Muscle of leg (tissue), 11 donors: ENCODE measurements around the gene SUN1. TPM values are rescaled to one million over a fixed set of nuclear protein-coding genes. Genes with fewer than 3 reads are reported as not detected.

Experiments
- DNase-seq: peaks from one replicate; pipeline ENCODE4 v3.0.0; 2013
- H3K27ac ChIP-seq: one replicate; pipeline ENCODE4 v1.5.1; 2013; ENCODE audit warnings: mild to moderate bottlenecking, low read length, control low read depth
- H3K27me3 ChIP-seq: one replicate; pipeline ENCODE4 v1.6.1; 2013; ENCODE audit warnings: low read length; ENCODE audit not compliant: control insufficient read depth, insufficient read depth
- H3K36me3 ChIP-seq: one replicate; pipeline ENCODE4 v1.6.1; 2013; ENCODE audit warnings: low read length; ENCODE audit not compliant: control insufficient read depth, insufficient read depth
- H3K4me1 ChIP-seq: one replicate; pipeline ENCODE4 v1.6.1; 2013; ENCODE audit warnings: low read length; ENCODE audit not compliant: control insufficient read depth, insufficient read depth
- H3K4me3 ChIP-seq: one replicate; pipeline ENCODE4 v1.5.1; 2013; ENCODE audit warnings: low read length, control low read depth
- H3K9me3 ChIP-seq: replicated peaks from 2 replicates; pipeline ENCODE4 v1.6.1; 2013; ENCODE audit warnings: low read depth, low read length; ENCODE audit not compliant: control insufficient read depth
- WGBS: methylation state at CpG from one replicate; pipeline ENCODE4 v1.1.5; 2013; ENCODE audit warnings: missing lambda C conversion rate; ENCODE audit not compliant: insufficient coverage; 5-methylcytosine and 5-hydroxymethylcytosine counted together
- polyA plus RNA-seq, 8 donors: library from polyadenylated mRNA; unstranded; fragments of 120-200 nt; gene quantifications; one replicate each; pipeline versions ENCODE4 v1.2.1 to v1.2.3, GENCODE V29; 2013; ENCODE audit warnings: inconsistent platforms in 1 of 8, low replicate concordance in 1 of 8; ENCODE audit not compliant: insufficient read length in 8 of 8, insufficient read depth in 1 of 8
- total RNA-seq: library from RNA; stranded (reverse); fragments of 120-200 nt; gene quantifications from one replicate; pipeline ENCODE4 v1.2.4, GENCODE V29; 2013

The SUN1 gene
- total and polyA plus RNA-seq, 9 donors: 150 to 238 (median 164) TPM

DNA sequence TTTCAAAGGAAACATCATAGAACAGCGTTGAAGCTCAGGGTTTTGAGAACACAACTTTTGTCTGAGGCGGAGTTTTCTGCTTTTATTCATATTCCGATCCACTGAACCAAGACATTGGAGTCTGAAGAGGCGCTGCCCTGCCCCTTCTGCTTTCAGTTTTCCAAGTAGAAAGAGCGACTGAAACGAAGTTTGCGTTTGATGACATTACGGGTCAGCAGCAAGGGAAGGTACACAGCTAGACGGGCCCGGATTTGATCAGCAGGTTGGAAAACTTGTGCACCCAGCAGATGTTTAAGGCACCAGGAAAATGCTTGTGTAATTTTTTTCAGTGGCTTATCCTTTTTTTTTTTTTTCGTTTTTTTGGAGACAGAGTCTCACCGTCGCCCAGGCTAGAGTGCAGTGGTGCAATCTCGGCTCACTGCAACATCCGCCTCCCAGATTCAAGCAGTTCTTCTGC is 720 bp downstream of the SUN1 start:
- H3K4me1 ChIP-seq: peaks cover 69% of the 10 kb centered on the region
- H3K27ac ChIP-seq: peak overlapping the region; percentile 81
- WGBS: 85% methylated on average over 12 of the region's 15 CpGs
- no peaks in the 10 kb centered on the region for H3K27me3 ChIP-seq
- no peaks in the 10 kb centered on the region for H3K9me3 ChIP-seq
- no peak for DNase-seq
- no peak overlapping the region for H3K4me3 ChIP-seq
- H3K36me3 ChIP-seq: peaks cover 53% of the 10 kb centered on the region

DNA sequence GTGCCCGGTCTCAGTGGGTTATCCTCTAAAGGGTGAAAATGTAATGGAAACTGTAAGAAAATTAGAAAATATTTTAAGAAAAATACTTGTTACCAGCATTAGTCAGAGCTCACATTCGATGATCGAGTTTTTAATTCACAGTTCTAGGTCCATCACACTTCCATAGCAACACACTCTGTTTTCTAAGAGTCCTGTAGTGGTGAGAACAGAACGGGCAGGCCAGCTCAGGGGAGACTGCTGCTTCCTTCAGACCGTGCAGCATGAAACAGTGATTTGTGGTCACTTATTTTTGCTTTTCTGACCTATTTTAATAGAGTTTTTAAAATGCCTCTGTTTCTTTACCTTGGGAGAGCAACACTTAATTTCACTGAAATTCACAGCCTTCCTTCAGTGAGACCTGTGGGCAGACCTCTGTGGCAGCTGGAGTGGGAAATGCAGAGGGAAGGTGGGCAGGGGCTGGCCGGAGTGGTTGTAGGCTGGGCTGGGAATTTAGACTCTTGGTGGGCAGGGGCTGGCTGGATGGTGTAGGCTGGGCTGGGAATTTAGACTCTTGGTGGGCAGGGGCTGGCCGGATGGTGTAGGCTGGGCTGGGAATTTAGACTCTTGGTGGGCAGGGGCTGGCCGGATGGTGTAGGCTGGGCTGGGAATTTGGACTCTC is 1.5 kb downstream of the SUN1 start:
- 100% methylated on average over 2 of the region's 8 CpGs for WGBS
- H3K27ac ChIP-seq: peak overlapping the region; percentile 35
- H3K36me3 ChIP-seq: peaks cover 52% of the 10 kb centered on the region
- H3K4me1 ChIP-seq: peaks cover 65% of the 10 kb centered on the region
- no peaks in the 10 kb centered on the region for H3K9me3 ChIP-seq
- DNase-seq: no peak
- H3K27me3 ChIP-seq: no peaks in the 10 kb centered on the region
- no peak overlapping the region for H3K4me3 ChIP-seq

DNA sequence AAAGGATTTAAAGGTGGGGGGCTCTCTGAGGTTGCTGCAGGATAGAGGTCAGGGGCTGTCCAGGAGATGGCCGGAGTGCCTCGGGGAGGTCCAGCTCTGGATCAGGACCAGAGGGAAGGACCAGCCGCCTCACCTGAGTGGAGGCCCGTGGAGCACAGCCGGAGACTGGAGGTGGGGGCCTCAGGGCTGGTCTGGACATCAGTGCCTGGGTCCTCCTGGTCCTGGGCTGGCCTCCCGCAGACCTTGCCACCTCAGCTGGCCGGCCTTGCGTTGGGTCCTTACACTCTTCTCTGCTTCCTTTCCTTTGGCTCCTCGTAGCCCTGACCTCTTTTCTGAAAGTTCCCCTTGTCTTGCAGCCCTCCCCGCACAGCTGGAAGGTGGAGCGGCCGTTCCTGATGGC is 2.0 kb downstream of the SUN1 start:
- H3K4me3 ChIP-seq: no peak overlapping the region
- H3K27me3 ChIP-seq: no peaks in the 10 kb centered on the region
- H3K27ac ChIP-seq: peak overlapping the region; percentile 13
- 87% methylated on average over 12 of the region's 12 CpGs for WGBS
- peaks cover 55% of the 10 kb centered on the region for H3K36me3 ChIP-seq
- no peaks in the 10 kb centered on the region for H3K9me3 ChIP-seq
- DNase-seq: no peak
- peaks cover 59% of the 10 kb centered on the region for H3K4me1 ChIP-seq

DNA sequence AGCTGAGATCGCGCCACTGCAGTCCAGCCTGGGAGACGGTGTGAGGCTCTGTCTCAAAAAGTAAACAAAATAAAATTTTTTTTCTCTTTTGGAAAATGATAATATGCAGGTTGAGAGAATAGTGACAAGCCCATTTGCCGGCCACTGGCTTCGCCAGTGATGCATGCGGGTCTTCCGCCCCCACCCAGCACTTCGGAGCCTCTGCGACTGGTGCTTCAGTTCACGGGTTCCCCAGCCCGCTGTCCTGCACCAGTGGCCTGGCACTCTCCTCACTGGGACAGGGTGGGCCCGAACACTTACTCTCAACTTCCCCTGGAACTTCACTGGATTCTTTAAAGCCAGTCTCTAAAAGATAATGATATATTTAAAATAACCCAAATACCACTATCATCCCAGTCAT is 2.7 kb downstream of the SUN1 start:
- DNase-seq: no peak
- 91% methylated on average over 7 of the region's 12 CpGs for WGBS
- no peaks in the 10 kb centered on the region for H3K27me3 ChIP-seq
- H3K4me1 ChIP-seq: peaks cover 53% of the 10 kb centered on the region
- H3K9me3 ChIP-seq: no peaks in the 10 kb centered on the region
- no peak overlapping the region for H3K4me3 ChIP-seq
- H3K27ac ChIP-seq: no peak overlapping the region
- H3K36me3 ChIP-seq: peaks cover 59% of the 10 kb centered on the region

DNA sequence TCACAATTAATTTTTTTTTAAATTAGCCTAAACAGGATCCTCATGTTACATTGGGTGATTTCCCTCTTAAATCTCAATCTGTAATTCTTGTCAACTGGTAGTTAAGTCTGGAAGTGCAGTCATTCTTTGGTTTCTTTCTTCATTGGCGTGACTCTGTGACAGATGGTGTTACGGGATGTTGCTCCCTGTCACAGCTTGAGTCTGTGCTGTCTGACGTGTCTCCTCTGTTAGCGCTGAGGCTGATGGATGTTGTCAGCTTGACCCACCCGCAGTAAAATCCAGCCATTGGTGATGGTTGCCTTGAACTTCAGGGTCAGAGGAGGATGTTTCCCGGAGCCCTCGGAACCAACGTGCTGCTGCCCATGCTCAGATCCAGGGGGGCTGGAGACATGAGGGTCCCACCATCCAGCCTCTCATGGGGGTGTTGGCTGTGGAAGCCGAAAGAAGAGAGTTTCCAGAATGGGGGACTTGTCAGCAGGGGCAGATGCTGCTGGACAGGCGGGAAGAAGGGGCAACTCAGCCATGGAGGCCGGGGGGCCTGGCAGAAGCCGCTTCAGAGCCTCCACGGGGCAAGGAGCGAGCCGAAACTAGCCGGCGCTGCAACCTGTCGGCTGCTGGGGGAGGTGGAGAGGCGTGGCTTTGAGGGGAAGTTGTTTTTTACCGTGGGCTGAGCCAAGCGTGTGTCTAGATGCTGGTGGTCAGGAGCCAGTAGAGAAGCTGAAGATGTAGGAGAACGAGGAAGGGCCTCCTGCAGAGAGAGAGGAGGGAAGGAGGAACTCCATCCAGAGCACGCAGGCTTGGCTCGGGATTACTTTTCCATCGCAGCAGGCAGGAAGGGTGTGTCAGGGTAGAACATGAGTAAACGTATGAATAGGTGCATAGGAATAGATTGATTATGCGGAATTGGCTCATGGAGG is 3.5 kb downstream of the SUN1 start:
- Histone ChIP-seq H3K4me3 (no peak overlapping the region), H3K27me3 (no peaks in the 10 kb centered on the region), H3K9me3 (no peaks in the 10 kb centered on the region), H3K27ac (peak overlapping the region; percentile 59), H3K4me1 (peaks cover 46% of the 10 kb centered on the region), H3K36me3 (peaks cover 64% of the 10 kb centered on the region)
- WGBS: 80% methylated on average over 27 of the region's 27 CpGs
- DNase-seq: no peak

DNA sequence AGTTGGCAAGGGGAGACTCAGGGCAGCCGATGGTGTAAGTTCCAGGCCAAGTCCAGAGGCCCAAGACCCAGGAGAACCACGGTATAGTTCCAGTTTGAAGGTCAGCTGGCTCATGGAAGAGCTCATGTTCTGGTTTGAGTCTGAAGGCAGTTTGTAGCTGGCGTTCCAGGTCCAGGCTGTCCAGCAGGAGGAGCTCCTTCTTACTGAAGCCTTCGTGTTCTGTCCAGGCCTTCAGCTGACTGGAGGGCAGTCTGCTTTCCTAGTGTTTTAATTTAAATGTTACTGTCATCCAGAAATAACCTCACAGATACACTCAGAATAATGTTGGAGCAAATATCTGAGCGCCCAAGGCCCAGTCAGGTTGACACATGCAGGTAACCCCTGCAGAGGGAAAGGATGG is 4.2 kb downstream of the SUN1 start:
- Histone ChIP-seq H3K36me3 (peaks cover 66% of the 10 kb centered on the region), H3K4me1 (peaks cover 40% of the 10 kb centered on the region), H3K9me3 (no peaks in the 10 kb centered on the region), H3K4me3 (no peak overlapping the region), H3K27ac (peak overlapping the region; percentile 59), H3K27me3 (no peaks in the 10 kb centered on the region)
- WGBS: 76% methylated on average over 4 of the region's 5 CpGs
- no peak for DNase-seq

DNA sequence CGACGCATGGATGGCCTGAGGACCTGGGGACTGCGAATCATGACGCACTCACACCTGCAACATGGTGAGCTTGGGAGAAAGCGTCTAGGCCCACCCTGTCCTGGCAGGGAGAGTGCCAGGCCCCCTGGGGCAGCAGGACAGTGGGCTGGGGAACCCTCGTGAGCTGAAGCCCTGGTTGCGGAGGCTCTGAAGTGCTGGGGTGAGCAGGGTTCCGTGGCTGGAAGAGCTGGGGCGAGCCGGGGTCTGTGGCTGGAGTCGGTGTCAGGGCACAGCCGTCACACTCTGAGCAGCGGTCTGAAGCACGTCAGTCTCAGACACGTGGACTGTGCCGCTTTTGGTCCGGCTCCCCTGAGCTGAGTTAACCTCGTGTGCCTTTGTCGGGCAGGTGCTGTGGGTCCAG is 4.7 kb downstream of the SUN1 start:
- no peak overlapping the region for H3K27ac ChIP-seq

DNA sequence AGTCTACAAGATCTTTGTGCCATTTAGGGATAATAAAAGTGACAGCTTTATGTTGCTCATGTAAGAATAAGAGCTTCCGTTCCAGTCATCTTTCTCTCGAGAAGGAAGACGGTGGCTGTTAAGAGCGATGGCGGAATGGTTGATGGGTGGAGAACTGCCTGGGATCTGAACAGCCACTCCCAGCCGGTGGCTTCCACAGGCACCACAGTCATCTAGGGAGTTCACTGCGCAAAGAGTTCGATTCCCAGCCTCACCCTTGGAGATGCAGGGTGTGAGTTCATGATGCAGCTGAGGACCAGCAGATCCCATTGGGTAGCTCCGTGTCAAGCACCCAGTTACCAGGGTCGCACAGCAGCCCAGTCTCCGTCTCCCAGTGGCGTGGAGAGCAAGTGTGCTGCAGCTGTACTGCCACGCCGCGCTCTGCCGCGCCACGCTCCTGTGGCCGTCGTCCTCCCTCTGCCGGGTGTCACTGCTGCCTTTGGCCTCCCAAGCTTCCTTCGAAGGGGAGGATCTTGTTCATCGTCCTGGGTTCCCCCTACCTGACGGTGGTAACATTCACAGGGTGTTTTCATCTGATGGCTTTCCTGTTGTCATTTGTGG is 7.8 kb downstream of the SUN1 start:
- Histone ChIP-seq H3K27me3 (no peaks in the 10 kb centered on the region), H3K27ac (no peak overlapping the region), H3K9me3 (no peaks in the 10 kb centered on the region), H3K4me1 (peaks cover 26% of the 10 kb centered on the region), H3K36me3 (peaks cover 73% of the 10 kb centered on the region), H3K4me3 (no peak overlapping the region)
- 91% methylated on average over 20 of the region's 24 CpGs for WGBS
- DNase-seq: no peak

More for the DNA sequence above, 4.7 kb downstream of the SUN1 start:
- Histone ChIP-seq H3K4me3 (no peak overlapping the region), H3K36me3 (peaks cover 69% of the 10 kb centered on the region), H3K27me3 (no peaks in the 10 kb centered on the region), H3K4me1 (peaks cover 39% of the 10 kb centered on the region), H3K9me3 (no peaks in the 10 kb centered on the region)
- DNase-seq: no peak
- 91% methylated on average over 14 of the region's 19 CpGs for WGBS

DNA sequence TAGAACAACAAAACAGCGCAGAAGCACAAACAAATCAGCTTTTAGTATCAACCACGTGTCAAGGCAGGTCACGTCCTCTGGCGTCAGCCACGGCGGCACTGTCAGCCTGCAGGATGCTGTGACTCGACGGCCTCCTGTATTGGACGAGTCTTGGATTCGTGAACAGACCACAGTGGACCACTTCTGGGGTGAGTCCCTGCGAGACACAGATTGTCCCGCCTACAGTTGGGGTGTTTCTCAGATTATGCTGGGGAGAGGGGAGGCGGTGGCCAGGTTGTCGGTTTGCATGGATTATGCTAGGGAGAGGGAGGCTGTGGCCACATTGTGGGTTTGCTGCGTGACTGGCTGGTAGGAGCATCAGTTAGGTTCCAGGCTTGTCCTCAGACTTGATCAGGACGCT is 9.7 kb downstream of the SUN1 start:
- H3K36me3 ChIP-seq: peaks cover 68% of the 10 kb centered on the region
- H3K4me1 ChIP-seq: peaks cover 13% of the 10 kb centered on the region
- no peak overlapping the region for H3K4me3 ChIP-seq
- WGBS: 90% methylated on average over 13 of the region's 16 CpGs
- no peaks in the 10 kb centered on the region for H3K27me3 ChIP-seq
- H3K9me3 ChIP-seq: no peaks in the 10 kb centered on the region
- peak overlapping the region; percentile 67 for H3K27ac ChIP-seq
- DNase-seq: no peak

DNA sequence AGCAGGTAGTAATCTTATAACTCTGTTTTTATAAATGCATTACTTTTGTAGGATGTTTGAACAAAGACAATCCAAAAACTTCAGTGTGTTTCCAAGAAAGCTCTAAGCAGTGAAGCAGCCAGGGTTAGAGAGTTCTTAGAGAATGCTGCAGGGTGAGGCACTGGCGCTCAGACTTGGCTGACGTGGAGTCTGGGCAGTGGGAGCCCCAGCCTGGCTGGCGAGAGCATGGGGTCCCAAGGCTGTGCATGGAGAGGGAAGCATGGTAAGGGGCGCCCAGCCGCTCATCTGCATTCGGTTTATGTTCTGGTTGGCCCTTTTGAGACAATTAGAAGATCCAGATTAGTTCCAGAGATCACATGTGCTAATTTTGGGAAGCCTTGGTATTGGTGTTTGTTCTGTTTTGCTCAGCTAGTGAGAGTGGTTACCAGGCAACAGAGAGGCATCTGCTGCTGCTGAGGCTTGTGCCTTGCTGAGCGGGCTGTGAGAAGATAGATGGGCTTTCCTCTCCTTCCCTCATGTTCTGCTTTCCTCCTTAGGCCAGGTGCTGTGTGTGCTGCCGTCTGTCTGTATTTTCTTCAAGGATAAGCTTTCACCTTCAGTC is 10.3 kb downstream of the SUN1 start:
- H3K4me3 ChIP-seq: no peak overlapping the region
- DNase-seq: peak; percentile 71
- WGBS: 63% methylated on average over 7 of the region's 8 CpGs
- H3K9me3 ChIP-seq: no peaks in the 10 kb centered on the region
- peak overlapping the region; percentile 67 for H3K27ac ChIP-seq
- peaks cover 66% of the 10 kb centered on the region for H3K36me3 ChIP-seq
- H3K27me3 ChIP-seq: no peaks in the 10 kb centered on the region
- H3K4me1 ChIP-seq: peaks cover 13% of the 10 kb centered on the region
